NCI-H1436 (cell line): ENCODE results near the gene GPATCH3.
"Not testable (repeated sequence)": the region's sequence is repeated elsewhere in the genome, so short reads cannot be mapped to it uniquely, and the experiment has no call there.

ENCODE experiments used
- DNase-seq: peaks from one replicate; lab custom pipeline; 2025; lab: John Stamatoyannopoulos, UW

GPATCH3 gene

DNA sequence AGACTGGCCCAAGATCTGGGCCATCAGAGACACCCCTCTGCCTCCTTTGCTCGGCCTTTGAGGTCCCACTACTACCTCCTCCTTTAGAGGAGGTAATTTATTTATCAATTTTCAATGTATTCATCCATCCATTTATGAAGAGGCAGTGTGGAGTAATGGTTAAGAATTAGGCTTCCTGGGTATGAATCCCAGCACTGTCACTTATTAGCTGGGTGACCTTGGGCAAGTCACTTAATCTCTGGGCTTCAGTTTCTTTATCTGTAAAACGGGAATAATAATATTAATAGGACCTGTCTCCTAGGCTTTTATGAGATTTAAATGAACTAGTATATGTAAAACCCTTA is 11.9 kb upstream of the GPATCH3 start:
- DNase-seq = no peak

DNA sequence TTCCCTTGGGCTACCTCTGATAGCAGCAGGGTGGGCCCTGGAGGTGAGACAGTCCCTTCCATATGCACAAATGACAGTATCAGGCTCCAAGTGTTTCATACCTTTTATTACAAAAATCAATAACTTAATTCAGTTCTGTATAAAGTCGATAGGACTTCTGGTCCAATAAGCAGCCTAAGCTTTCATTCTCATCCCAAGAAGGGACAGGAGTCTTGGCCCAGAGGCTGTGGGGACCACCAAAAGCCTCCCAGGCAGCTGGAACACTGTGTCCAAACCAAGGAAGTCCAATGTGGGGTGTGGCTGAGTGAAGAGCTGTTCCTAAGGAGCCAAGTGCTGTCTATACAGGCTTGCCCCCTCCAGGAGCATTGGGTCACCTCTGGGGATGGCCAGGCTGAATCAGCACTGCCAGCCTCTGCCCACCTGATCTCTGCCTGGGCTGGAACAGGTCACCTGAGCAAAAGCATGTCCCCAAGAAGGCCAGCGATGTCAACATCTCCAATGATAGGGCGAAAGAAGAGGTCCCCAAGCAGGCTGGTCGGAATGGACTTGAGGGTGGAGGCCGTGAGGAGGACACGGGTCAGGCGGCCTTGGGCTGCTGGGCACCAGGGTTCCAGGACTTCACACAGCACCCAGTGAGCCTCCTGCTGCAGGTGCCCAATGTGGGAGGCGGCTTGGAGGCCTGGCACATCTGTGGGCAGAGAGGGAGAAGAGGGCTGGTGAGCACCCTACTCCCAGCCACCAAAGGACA is 11.3 kb upstream of the GPATCH3 start:
- DNase-seq = no peak

GRCh38 chr1:26910343-26911160 is 10.3 kb upstream of the GPATCH3 start:
- DNase-seq = no peak

- DNase-seq = no peak
Observed at GRCh38 chr1:26909951-26910342, 9.7 kb upstream of the GPATCH3 start.

DNA sequence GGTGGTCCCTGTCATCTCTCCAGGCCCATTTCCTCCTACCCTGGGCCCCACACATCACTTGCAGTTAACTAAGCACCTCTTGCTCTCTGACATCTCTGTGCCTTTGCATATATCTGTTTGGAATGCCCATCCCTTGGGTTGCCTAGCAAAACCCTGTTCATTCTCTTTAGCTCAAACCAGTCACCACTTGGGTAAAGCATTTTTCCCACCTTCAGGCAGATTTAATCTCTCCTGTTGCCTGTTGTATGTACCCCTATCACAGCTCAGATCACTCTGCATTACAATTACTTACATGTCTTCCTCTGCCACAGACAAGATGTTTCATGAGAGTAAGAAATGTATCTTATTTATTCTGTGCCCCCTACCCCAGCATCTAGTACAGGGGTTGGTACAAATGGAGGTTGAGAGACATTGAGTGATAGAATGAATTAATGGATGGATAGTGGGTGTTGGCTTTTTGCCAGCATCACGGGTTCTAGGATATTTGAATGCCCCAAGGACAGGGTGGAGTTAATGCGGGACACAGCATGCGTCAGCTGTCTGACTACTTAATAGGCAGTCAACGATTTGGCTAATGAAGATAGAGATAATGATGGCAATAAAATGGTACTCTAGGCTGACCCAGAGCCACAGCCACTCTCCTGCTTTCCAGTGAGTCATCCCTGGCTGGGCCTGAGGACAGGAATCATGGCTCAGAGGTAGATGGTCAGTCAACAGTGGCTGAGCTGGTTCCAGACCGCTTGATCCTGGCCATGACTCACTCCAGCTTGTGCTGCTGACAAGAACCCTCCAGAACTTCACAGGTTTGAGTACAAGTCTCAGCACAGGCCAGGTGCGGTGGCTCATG is 7.0 kb upstream of the GPATCH3 start:
- no peak for DNase-seq

DNA sequence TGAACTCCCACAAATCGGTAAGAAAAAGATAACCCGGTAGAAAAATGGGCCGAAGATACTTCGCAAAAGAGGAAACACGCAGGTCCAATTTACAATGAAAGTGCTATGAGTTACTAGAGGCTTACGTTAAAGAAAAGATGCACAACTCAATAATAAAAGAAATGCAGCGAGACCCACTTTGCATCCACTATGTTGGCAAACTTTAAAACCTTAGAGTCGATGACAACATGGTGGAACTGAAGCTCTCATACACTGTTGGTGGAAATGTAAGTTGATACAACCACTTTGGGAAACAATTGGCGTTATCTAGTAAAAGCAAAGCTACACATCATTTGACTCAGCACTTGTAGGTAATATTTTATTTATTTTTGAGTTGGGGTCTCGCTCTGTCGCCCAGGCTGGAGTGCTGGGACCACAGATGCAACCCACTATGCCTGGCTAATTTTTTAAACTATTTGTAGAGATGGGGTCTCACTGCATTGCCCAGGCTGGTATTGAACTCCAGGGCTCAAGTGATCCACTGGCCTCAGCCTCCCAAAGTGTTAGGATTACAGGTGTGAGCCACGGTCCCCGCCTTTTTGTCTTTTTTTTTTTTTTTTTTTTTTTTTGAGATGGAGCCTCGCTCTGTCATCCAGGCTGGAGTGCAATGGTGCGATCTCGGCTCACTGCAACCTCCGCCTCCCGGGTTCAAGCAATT is 696 bp upstream of the GPATCH3 start:
- no peak for DNase-seq

DNA sequence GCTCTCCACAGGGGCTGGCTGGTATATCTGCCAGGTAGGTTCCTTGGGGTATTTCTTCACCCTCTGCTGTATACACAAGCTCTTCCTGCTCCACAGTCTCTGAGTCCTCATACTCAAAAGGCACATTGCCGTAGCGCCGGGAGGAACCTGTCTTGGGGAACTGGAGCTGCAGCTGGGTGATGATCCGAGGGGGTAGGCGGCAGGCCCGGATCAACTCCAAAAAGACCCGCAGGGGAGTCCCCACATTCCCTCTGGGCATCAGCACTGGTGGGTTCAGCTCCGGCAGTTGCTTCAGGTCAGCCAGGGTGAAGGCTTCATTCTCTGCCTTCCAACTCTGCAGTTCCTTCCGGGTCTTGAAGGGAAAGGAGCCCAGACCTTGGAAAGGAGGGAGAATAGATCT is 2.9 kb downstream of the GPATCH3 start:
- no peak for DNase-seq

GRCh38 chr1:26894263-26894662 is 6.0 kb downstream of the GPATCH3 start:
- DNase-seq = no peak

GRCh38 chr1:26890467-26890796 is 9.8 kb downstream of the GPATCH3 start:
- no peak for DNase-seq

GRCh38 chr1:26889551-26890466 is 10.5 kb downstream of the GPATCH3 start, which contains the start of gene GPN2:
Gene GPN2 (minus strand): TSS chr1:26890283. CDS start chr1:26890096, 187 bp downstream.
- peak; percentile 62 for DNase-seq

GRCh38 chr1:26888231-26888630 is 12.0 kb downstream of the GPATCH3 start:
- no peak for DNase-seq

DNA sequence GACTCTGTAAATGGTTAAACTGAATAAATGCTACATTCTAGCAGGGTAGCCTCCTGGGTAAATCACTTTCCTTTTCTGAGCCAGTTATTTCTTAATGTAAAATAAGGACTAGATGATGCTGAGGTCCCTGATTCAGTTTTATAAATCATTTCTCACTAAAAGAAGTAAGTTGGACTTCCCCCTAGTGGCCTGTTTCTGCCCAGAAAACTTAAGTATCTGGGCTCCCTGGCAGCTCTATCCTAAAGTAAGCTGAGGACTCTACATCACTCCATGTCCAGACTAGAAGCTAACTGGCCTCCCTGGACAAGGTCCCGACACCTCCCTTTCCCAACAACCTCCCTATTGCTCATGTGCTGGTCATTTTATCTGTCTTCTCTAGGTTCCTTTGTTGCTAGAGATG is 13.1 kb downstream of the GPATCH3 start:
- no peak for DNase-seq

GRCh38 chr1:26882696-26883463 is 17.4 kb downstream of the GPATCH3 start:
- DNase-seq = no peak

DNA sequence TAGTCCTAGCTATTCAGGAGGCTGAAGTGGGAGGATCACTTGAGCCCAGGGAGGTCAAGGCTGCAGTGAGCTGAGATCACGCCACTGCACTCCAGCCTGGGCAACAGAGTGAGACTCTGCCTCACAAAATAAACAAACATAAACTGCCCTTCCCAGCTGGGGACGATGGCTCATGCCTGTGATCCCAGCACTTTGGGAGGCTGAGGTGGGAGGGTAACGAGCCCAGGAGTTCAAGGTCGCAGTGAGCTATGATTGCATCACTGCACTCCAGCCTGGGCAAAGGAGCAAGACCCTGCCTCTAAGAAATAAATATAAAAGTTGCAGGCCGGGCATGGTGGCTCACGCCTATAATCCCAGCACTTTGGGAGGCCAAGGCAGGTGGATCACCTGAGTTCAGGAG is 18.7 kb downstream of the GPATCH3 start:
- not testable (repeated sequence) for DNase-seq

GRCh38 chr1:26879793-26880192 is 20.5 kb downstream of the GPATCH3 start:
- DNase-seq = no peak

- DNase-seq = no peak
Observed at GRCh38 chr1:26877326-26877725, 22.9 kb downstream of the GPATCH3 start.

GRCh38 chr1:26874896-26875295 is 25.4 kb downstream of the GPATCH3 start:
- no peak for DNase-seq

- not testable (repeated sequence) for DNase-seq
Observed at GRCh38 chr1:26873097-26873496, 27.2 kb downstream of the GPATCH3 start.

DNA sequence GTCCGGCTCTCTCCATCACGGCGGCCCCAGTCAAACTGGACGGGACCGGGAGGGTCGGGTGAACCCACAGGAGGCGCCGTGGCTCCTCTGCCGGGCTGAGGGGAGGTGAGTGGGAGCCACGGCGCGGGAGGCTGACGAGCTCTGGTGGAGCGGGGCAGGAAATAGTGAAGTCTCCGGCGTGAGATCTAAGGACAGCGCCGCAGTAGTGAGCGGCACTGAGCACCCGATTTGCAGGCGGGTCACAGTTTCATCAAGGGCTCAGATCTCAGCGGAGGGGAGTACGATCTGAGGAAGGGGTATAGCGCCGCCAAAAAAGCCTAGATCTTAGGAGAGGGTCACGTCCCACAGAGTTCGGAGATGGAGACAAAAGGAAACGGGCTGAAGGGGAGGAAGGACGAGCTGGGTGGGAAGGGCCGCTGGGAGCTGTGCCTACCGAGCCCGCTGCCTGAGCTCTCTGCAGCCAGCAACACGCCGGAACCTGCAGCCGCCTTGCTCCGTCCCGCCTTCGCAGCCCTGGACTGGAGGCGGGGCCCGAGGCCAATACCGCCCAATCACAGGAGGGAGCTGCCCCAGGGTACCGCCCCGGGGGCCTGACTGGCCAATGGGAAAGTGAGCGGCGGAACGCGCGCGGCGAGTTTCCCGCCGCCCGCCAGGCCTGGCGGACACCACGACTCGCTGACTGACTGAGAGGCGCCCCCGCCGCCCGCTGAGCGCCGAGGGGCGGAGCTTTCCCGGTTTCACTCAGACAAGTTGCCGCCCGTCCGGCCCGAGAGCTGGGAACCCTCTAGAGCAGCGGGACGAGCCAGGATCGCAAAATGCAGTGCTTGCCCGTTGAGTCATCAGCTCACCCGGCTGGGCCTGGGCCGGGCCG is 35.4 kb downstream of the GPATCH3 start:
- DNase-seq = peak; percentile 95
